ENCODE measurements around the gene ASB13.
A peak's percentile ranks its signal among the peaks of the same experiment; 100 is the strongest.

ASB13 gene

GRCh38 chr10:5668429-5668828, 2.0 kb upstream of the ASB13 start:
- no peak for DNase-seq

GRCh38 chr10:5666841-5667630, 641 bp upstream of the ASB13 start:
- DNase-seq: peak in 1 of 2 experiments; percentile 38

- peak; percentile 25 to 51 for DNase-seq
Measured at GRCh38 chr10:5665373-5666007, 905 bp downstream of the ASB13 start.

GRCh38 chr10:5663692-5664427, 2.5 kb downstream of the ASB13 start:
- DNase-seq: peak; percentile 31 to 69

- DNase-seq: peak in 1 of 2 experiments; percentile 6
Measured at GRCh38 chr10:5662708-5663579, 3.5 kb downstream of the ASB13 start.

- no peak for DNase-seq
Measured at GRCh38 chr10:5661043-5661442, 5.4 kb downstream of the ASB13 start.

GRCh38 chr10:5659702-5660528, 6.5 kb downstream of the ASB13 start:
- no peak for DNase-seq

GRCh38 chr10:5658871-5659618, 7.3 kb downstream of the ASB13 start:
- DNase-seq: peak in 1 of 2 experiments; percentile 36

- DNase-seq: no peak
Measured at GRCh38 chr10:5656737-5657579, 9.4 kb downstream of the ASB13 start.

- no peak for DNase-seq
Measured at GRCh38 chr10:5655121-5655520, 11.3 kb downstream of the ASB13 start.

- no peak for DNase-seq
Measured at GRCh38 chr10:5654218-5654755, 12.1 kb downstream of the ASB13 start.

GRCh38 chr10:5652746-5653145, 13.6 kb downstream of the ASB13 start:
- DNase-seq: no peak

GRCh38 chr10:5651388-5651764, 15.0 kb downstream of the ASB13 start:
- no peak for DNase-seq

GRCh38 chr10:5650664-5651387, 15.6 kb downstream of the ASB13 start:
- no peak for DNase-seq

GRCh38 chr10:5649746-5650145, 16.6 kb downstream of the ASB13 start:
- no peak for DNase-seq

GRCh38 chr10:5648494-5649457, 17.6 kb downstream of the ASB13 start:
- no peak for DNase-seq

GRCh38 chr10:5647507-5648240, 18.7 kb downstream of the ASB13 start:
- no peak for DNase-seq

Measured in NCI-H526 (cell line).